Brain microvascular endothelial cell (primary cell): ENCODE results near the gene CCN5.
"Not testable (repeated sequence)": the region's sequence is repeated elsewhere in the genome, so short reads cannot be mapped to it uniquely, and the experiment has no call there.

Source experiments
- DNase-seq: peaks from one replicate; pipeline ENCODE4 v3.0.0-alpha.2; 2020
- H3K27ac ChIP-seq: fragments of 250-450 bp; sonication (Bioruptor Pico); 2 replicates; pipeline ENCODE4 v1.5.1; 2020; ENCODE audit warnings: mild to moderate bottlenecking, moderate library complexity
- H3K27me3 ChIP-seq: fragments of 250-450 bp; sonication (Bioruptor Pico); replicated peaks from 2 replicates; pipeline ENCODE4 v1.5.1; 2020; ENCODE audit warnings: mild to moderate bottlenecking
- H3K36me3 ChIP-seq: fragments of 250-450 bp; sonication (Bioruptor Pico); replicated peaks from 2 replicates; pipeline ENCODE4 v1.5.1; 2020; ENCODE audit warnings: mild to moderate bottlenecking
- H3K4me3 ChIP-seq: 2 replicates; pipeline ENCODE4 v1.5.1; 2011; ENCODE audit warnings: low read depth, mild to moderate bottlenecking, control low read depth, low read length, moderate library complexity
- in situ Hi-C: cut with HindIII; loops from 2 replicates; pipeline ENCODE4 v1.10.0; 2017; ENCODE audit warnings: low sequenced_read_pairs, low pct_ligation_motif_present
- TF ChIP-seq, protein P1 (sequence below): IDR thresholded peaks from 2 replicates; pipeline ENCODE4 v1.5.1; 2011; ENCODE audit warnings: low read depth, mild to moderate bottlenecking, moderate library complexity, low read length, control low read depth, inconsistent platforms; ENCODE audit errors: missing control alignments

CCN5 gene

DNA sequence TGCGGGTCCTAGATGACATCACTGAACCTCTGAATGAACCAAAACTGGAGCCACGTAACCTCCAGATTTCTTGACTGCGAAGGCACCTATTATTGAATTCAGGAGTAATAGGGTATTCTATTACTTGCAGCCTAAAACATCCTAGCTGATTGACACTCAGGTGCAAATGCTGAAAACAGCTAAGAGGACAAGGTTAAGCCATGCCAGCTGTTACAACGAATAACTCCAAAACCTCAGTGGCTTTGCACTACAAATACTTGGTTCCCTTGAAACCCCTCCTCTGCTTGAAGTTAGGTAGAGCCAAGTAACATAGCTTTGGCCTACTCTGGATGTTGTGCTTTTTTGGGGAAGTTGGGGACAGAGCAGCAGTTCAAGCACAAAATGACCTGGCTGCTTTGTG is 21.0 kb upstream of the CCN5 start:
- Histone ChIP-seq H3K4me3 (no peak overlapping the region), H3K27ac (no peak overlapping the region), H3K36me3 (no peaks in the 10 kb centered on the region), H3K27me3 (no peaks in the 10 kb centered on the region)
- no peak for DNase-seq
- TF ChIP-seq, protein P1, sequence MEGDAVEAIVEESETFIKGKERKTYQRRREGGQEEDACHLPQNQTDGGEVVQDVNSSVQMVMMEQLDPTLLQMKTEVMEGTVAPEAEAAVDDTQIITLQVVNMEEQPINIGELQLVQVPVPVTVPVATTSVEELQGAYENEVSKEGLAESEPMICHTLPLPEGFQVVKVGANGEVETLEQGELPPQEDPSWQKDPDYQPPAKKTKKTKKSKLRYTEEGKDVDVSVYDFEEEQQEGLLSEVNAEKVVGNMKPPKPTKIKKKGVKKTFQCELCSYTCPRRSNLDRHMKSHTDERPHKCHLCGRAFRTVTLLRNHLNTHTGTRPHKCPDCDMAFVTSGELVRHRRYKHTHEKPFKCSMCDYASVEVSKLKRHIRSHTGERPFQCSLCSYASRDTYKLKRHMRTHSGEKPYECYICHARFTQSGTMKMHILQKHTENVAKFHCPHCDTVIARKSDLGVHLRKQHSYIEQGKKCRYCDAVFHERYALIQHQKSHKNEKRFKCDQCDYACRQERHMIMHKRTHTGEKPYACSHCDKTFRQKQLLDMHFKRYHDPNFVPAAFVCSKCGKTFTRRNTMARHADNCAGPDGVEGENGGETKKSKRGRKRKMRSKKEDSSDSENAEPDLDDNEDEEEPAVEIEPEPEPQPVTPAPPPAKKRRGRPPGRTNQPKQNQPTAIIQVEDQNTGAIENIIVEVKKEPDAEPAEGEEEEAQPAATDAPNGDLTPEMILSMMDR = no peak
- in situ Hi-C loops = no loop called here

DNA sequence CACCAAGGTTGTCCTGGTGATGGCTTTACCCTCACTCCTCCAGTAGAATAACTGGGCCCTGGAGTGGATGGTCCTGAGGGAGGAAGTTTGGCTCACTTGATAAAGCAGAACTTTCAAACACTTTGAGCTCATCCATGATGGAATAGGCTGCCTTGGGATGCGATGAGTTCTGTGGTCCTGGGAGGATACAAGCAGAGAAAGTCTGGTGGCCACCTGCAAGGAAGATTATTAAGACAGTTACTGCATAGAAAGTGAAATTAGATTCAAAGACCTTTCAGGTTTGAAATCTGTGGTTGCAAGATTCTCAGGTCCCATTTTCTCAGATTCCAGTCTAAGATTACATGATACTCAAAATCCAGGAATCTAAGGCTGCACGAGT is 19.9 kb upstream of the CCN5 start:
- TF ChIP-seq, protein P1 = no peak
- no peaks in the 10 kb centered on the region for H3K36me3 ChIP-seq

DNA sequence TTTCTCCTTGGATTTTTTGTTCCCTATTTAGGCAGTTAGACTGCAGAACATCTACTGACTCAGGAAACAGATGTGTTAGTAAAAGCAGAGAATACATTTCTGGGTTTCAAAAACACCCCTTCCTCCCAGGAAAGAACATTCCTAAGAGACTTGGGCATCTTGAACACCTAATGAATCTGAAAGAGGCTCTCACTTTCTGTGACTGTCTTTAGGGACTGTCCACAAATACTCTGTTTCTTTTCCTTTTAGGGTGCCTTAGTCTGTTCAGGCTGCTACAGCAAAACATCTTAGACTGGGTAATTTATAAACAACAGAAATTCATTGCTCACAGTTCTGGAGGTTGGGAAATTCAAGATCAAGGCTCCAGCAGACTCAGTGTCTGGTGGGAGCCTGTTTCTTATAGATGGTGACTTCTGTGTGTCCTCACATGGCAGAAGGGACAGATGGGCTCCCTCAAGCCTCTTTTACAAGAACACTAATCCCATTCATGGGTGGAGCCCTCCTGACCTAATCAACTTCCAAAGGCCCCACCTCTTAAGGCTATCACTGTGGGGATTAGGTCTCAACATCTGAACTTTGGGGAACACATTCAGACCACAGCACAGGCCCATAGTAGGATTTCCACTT is 19.4 kb upstream of the CCN5 start:
- TF ChIP-seq, protein P1 = no peak
- no peaks in the 10 kb centered on the region for H3K27me3 ChIP-seq
- H3K36me3 ChIP-seq = no peaks in the 10 kb centered on the region
- DNase-seq = no peak
- in situ Hi-C loops = no loop called here
- H3K27ac ChIP-seq = no peak overlapping the region
- H3K4me3 ChIP-seq = no peak overlapping the region

More for the DNA sequence above, 19.9 kb upstream of the CCN5 start:
- Histone ChIP-seq H3K4me3 (no peak overlapping the region), H3K27ac (no peak overlapping the region), H3K27me3 (no peaks in the 10 kb centered on the region)
- no peak for DNase-seq
- in situ Hi-C loops = no loop called here

DNA sequence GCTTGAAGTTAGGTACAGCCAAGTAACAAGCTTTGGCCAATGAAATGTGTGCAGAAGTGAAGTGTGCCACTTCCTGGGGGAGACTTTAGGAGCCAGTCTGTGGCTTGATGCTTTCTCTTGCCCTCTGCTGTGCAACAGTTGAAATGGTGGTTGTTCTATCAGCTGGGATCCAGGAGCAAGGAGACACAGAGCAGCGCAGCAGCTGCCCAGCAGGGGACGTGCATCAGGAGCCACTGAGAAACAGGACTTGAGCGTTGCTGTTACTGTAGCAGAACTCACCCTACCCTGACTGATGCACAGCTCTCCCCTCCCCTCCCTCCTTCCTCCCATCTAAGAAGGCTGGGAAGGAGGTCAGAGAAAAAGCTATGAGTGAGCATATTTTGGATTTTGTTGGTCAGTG is 18.9 kb upstream of the CCN5 start:
- H3K27ac ChIP-seq = no peak overlapping the region
- DNase-seq = no peak
- in situ Hi-C loops = no loop called here

DNA sequence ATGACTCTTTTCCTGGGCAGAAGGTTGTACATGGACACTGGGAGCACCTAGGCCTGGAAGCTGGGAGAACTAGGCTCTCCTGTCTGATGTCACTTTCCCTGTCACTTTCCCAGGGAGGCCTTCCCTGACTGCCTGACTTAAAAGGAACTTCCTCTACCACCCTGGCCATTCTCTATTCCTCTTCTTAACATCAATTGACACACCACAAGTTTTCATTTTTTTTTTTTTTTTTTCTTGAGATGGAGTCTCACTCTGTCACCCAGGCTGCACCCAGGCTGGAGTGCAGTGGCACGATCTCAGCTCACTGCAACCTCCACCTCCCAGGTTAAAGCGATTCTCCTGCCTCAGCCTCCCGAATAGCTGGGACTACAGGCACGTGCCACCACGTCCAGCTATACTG is 18.1 kb upstream of the CCN5 start:
- H3K4me3 ChIP-seq, DNase-seq, H3K27ac ChIP-seq, H3K36me3 ChIP-seq, H3K27me3 ChIP-seq, in situ Hi-C loops: not testable (repeated sequence)

More for the DNA sequence above, 18.9 kb upstream of the CCN5 start:
- Histone ChIP-seq H3K27me3 (no peaks in the 10 kb centered on the region), H3K36me3 (no peaks in the 10 kb centered on the region), H3K4me3 (no peak overlapping the region)
- TF ChIP-seq, protein P1 = peak; percentile 51

DNA sequence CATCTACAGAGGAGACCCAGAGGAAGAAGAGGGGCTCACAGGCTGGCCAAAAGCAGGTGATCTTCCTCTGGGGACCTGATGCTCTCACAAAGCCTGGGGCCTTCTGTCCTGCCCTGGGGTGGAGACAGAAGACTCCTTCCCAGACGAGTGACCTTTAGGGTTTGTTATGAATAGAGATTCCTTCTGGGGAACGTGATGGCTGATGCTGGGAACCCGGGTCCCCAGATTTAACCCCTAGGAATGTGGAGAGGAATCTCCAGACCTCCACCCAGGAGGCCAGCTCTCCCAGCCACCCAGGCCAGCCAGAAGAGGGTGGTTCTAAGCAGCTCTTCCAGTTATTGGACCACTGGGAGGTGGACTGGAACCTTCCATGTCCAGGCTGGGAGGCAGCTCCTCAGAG is 16.8 kb upstream of the CCN5 start:
- no peak for DNase-seq
- TF ChIP-seq, protein P1 = no peak
- Histone ChIP-seq H3K4me3 (no peak overlapping the region), H3K27ac (no peak overlapping the region), H3K36me3 (no peaks in the 10 kb centered on the region), H3K27me3 (no peaks in the 10 kb centered on the region)
- in situ Hi-C loops = no loop called here
